ENCODE results near the gene MCM3. TPM values are rescaled to one million over a fixed set of nuclear protein-coding genes. Genes with fewer than 3 reads are reported as not detected.

MCM3 gene
- total RNA-seq, 2 donors from 2014 or later, result 168 to 172 TPM

GRCh38 chr6:52312461-52312860, 27.9 kb upstream of the MCM3 start:
- DNase-seq, result no peak
- Histone ChIP-seq H3K4me3 (ENCODE audit: low read length) (no peak overlapping the region), H3K27ac (ENCODE audit: low read depth, low read length) (no peak overlapping the region), H3K9ac (ENCODE audit: extremely low read depth, low read length, poor library complexity, severe bottlenecking) (no peak overlapping the region), H3K9me3 (ENCODE audit: control insufficient read depth, low read length) (no peaks in the 10 kb centered on the region), H3K4me1 (ENCODE audit: control insufficient read depth, insufficient read depth, low read length) (no peaks in the 10 kb centered on the region), H3K27me3 (ENCODE audit: control insufficient read depth, insufficient read depth, low read length, poor library complexity, severe bottlenecking) (no peaks in the 10 kb centered on the region), H3K36me3 (ENCODE audit: control insufficient read depth, insufficient read depth, low read length) (no peaks in the 10 kb centered on the region)
- 91 to 96% methylated on average over 2 of the region's 2 CpGs for WGBS, 2 experiments (ENCODE audit: insufficient coverage in 1 of 2, insufficient read length in 1 of 2)
- Mint-ChIP-seq H3K4me1 (peaks cover 5% of the 10 kb centered on the region), H3K27ac (no peak overlapping the region), H3K9me3 (no peaks in the 10 kb centered on the region), H3K4me3 (no peak overlapping the region), H3K36me3 (ENCODE audit: low read depth) (no peaks in the 10 kb centered on the region), H3K27me3 (ENCODE audit: insufficient read depth) (no peaks in the 10 kb centered on the region)
- TF ChIP-seq CTCF (conservative IDR thresholded peaks at IDR 0.05), result no peak

- Histone ChIP-seq H3K4me1 (ENCODE audit: control insufficient read depth, insufficient read depth, low read length) (no peaks in the 10 kb centered on the region), H3K36me3 (ENCODE audit: control insufficient read depth, insufficient read depth, low read length) (no peaks in the 10 kb centered on the region), H3K9me3 (ENCODE audit: control insufficient read depth, low read length) (no peaks in the 10 kb centered on the region), H3K27ac (ENCODE audit: low read depth, low read length) (no peak overlapping the region), H3K9ac (ENCODE audit: extremely low read depth, low read length, poor library complexity, severe bottlenecking) (no peak overlapping the region), H3K4me3 (ENCODE audit: low read length) (no peak overlapping the region), H3K27me3 (ENCODE audit: control insufficient read depth, insufficient read depth, low read length, poor library complexity, severe bottlenecking) (no peaks in the 10 kb centered on the region)
- Mint-ChIP-seq H3K9me3 (no peaks in the 10 kb centered on the region), H3K27me3 (ENCODE audit: insufficient read depth) (peaks cover 6% of the 10 kb centered on the region), H3K36me3 (ENCODE audit: low read depth) (no peaks in the 10 kb centered on the region), H3K4me3 (no peak overlapping the region), H3K27ac (no peak overlapping the region), H3K4me1 (peaks cover 6% of the 10 kb centered on the region)
- no peak for DNase-seq
- 84 to 100% methylated on average over 2 to 3 of the region's 3 CpGs for WGBS, 2 experiments (ENCODE audit: insufficient coverage in 1 of 2, insufficient read length in 1 of 2)
- TF ChIP-seq CTCF (conservative IDR thresholded peaks at IDR 0.05), result no peak
These were observed 26.4 kb upstream of the MCM3 start for GRCh38 chr6:52310932-52311331.

- Histone ChIP-seq H3K27ac (ENCODE audit: low read depth, low read length) (no peak overlapping the region), H3K36me3 (ENCODE audit: control insufficient read depth, insufficient read depth, low read length) (no peaks in the 10 kb centered on the region), H3K9ac (ENCODE audit: extremely low read depth, low read length, poor library complexity, severe bottlenecking) (no peak overlapping the region), H3K4me1 (ENCODE audit: control insufficient read depth, insufficient read depth, low read length) (no peaks in the 10 kb centered on the region), H3K9me3 (ENCODE audit: control insufficient read depth, low read length) (no peaks in the 10 kb centered on the region), H3K27me3 (ENCODE audit: control insufficient read depth, insufficient read depth, low read length, poor library complexity, severe bottlenecking) (no peaks in the 10 kb centered on the region), H3K4me3 (ENCODE audit: low read length) (no peak overlapping the region)
- TF ChIP-seq CTCF (conservative IDR thresholded peaks at IDR 0.05), result no peak
- no peak for DNase-seq
- Mint-ChIP-seq H3K27ac (no peak overlapping the region), H3K4me1 (peaks cover 6% of the 10 kb centered on the region), H3K36me3 (ENCODE audit: low read depth) (no peaks in the 10 kb centered on the region), H3K27me3 (ENCODE audit: insufficient read depth) (peaks cover 6% of the 10 kb centered on the region), H3K4me3 (no peak overlapping the region), H3K9me3 (no peaks in the 10 kb centered on the region)
- WGBS, 2 experiments (ENCODE audit: insufficient coverage in 1 of 2, insufficient read length in 1 of 2), result 68% methylated on average over 1 of the region's 1 CpG; no CpG with 5 or more reads in 1 of the 2 experiments
These were observed 23.4 kb upstream of the MCM3 start for GRCh38 chr6:52307900-52308372.
